Measurements from ENCODE around the gene KRTAP3-1.

DNA sequence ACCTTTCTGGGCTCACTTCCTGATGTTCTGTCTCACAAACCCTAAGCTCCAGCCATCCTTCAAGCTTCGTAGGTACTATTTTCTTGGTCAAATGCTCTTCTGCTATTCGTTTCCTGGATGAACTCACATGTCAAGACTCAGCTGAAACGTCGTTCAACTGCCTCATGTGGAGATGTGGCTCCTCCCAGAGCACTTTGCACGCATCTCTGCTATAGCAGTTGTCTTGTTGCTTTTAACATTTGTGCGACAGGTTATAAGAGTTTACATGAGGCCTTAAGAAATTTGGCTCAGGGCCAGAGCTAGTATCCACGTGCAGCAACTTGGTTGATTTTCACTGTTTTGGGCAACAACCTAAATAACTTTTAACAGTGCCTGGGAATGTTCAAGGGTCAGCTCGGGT lies 22.0 kb downstream of the KRTAP3-1 start:
- TF ChIP-seq EZH2 (IDR thresholded peaks at IDR 0.05; ENCODE audit: low read depth, unreplicated experiment) (no peak), STAT1 (IDR thresholded peaks at IDR 0.05; ENCODE audit: unreplicated experiment) (no peak), EZH2phosphoT487 (IDR thresholded peaks at IDR 0.05; ENCODE audit: unreplicated experiment) (no peak), POLR2AphosphoS5 (IDR thresholded peaks at IDR 0.05; ENCODE audit: low read depth) (no peak), JUNB (IDR thresholded peaks at IDR 0.05; ENCODE audit: unreplicated experiment) (no peak)
- TF ChIP-seq, protein P1, sequence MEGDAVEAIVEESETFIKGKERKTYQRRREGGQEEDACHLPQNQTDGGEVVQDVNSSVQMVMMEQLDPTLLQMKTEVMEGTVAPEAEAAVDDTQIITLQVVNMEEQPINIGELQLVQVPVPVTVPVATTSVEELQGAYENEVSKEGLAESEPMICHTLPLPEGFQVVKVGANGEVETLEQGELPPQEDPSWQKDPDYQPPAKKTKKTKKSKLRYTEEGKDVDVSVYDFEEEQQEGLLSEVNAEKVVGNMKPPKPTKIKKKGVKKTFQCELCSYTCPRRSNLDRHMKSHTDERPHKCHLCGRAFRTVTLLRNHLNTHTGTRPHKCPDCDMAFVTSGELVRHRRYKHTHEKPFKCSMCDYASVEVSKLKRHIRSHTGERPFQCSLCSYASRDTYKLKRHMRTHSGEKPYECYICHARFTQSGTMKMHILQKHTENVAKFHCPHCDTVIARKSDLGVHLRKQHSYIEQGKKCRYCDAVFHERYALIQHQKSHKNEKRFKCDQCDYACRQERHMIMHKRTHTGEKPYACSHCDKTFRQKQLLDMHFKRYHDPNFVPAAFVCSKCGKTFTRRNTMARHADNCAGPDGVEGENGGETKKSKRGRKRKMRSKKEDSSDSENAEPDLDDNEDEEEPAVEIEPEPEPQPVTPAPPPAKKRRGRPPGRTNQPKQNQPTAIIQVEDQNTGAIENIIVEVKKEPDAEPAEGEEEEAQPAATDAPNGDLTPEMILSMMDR (conservative IDR thresholded peaks at IDR 0.05; ENCODE audit: low read depth in 2 of 2), result no peak
